H9 (cell line): ENCODE results near the gene XXYLT1. TPM values are rescaled to one million over a fixed set of nuclear protein-coding genes. Genes with fewer than 3 reads are reported as not detected.

Source experiments
- DNase-seq: peaks from one replicate; pipeline ENCODE4 v3.0.0-alpha.2; 2017
- H2AFZ ChIP-seq: one replicate; pipeline ENCODE4 v1.6.1; 2013; ENCODE audit warnings: mild to moderate bottlenecking, low read length, control low read depth, moderate library complexity
- H2AK5ac ChIP-seq: 2 replicates; pipeline ENCODE4 v1.6.1; 2013; ENCODE audit warnings: low read length, control low read depth, mixed read lengths; ENCODE audit not compliant: insufficient read length
- H2BK120ac ChIP-seq: one replicate; pipeline ENCODE4 v1.6.1; 2013; ENCODE audit warnings: low read depth, mild to moderate bottlenecking, low read length, control low read depth, inconsistent platforms; ENCODE audit not compliant: poor library complexity, severe bottlenecking
- H2BK12ac ChIP-seq: 2 replicates; pipeline ENCODE4 v1.6.1; 2013; ENCODE audit warnings: low read length, control low read depth, mixed read lengths, low read depth; ENCODE audit not compliant: insufficient read length
- H2BK15ac ChIP-seq: 2 replicates; pipeline ENCODE4 v1.6.1; 2013; ENCODE audit warnings: low read depth, low read length, control low read depth
- H2BK20ac ChIP-seq: one replicate; pipeline ENCODE4 v1.6.1; 2013; ENCODE audit warnings: low read depth, mild to moderate bottlenecking, low read length, control low read depth, inconsistent platforms; ENCODE audit not compliant: poor library complexity, severe bottlenecking
- H2BK5ac ChIP-seq: 2 replicates; pipeline ENCODE4 v1.6.1; 2013; ENCODE audit warnings: low read length, control low read depth, mixed read lengths; ENCODE audit not compliant: insufficient read length
- H3K14ac ChIP-seq: 2 replicates; pipeline ENCODE4 v1.6.1; 2013; ENCODE audit warnings: low read length, control low read depth; ENCODE audit not compliant: insufficient read depth
- H3K18ac ChIP-seq: 2 replicates; pipeline ENCODE4 v1.6.1; 2013; ENCODE audit warnings: low read depth, mild to moderate bottlenecking, mixed read lengths, low read length, control low read depth; ENCODE audit not compliant: insufficient read length
- H3K23ac ChIP-seq: 2 replicates; pipeline ENCODE4 v1.6.1; 2013; ENCODE audit warnings: low read length, control low read depth, mixed read lengths, low read depth; ENCODE audit not compliant: insufficient read length
- H3K23me2 ChIP-seq: 2 replicates; pipeline ENCODE4 v1.6.1; 2013; ENCODE audit warnings: low read depth, mild to moderate bottlenecking, mixed read lengths, low read length, control low read depth; ENCODE audit not compliant: insufficient read length, poor library complexity, severe bottlenecking
- H3K27ac ChIP-seq: 2 replicates; pipeline ENCODE4 v1.5.1; 2013; ENCODE audit warnings: low read length, control low read depth, mixed read lengths, low read depth; ENCODE audit not compliant: insufficient read length
- H3K27me3 ChIP-seq: 2 replicates; pipeline ENCODE4 v1.6.1; 2013; ENCODE audit warnings: low read length, control low read depth, inconsistent platforms; ENCODE audit not compliant: insufficient read depth
- H3K4ac ChIP-seq: 2 replicates; pipeline ENCODE4 v1.6.1; 2013; ENCODE audit warnings: low read depth, mild to moderate bottlenecking, control low read depth, inconsistent platforms, low read length, moderate library complexity
- H3K4me1 ChIP-seq: 2 replicates; pipeline ENCODE4 v1.6.1; 2013; ENCODE audit warnings: low read length, control low read depth, inconsistent platforms; ENCODE audit not compliant: insufficient read depth
- H3K4me2 ChIP-seq: 2 replicates; pipeline ENCODE4 v1.6.1; 2013; ENCODE audit warnings: low read length, control low read depth, mixed read lengths; ENCODE audit not compliant: insufficient read length, insufficient read depth
- H3K56ac ChIP-seq: 2 replicates; pipeline ENCODE4 v1.6.1; 2013; ENCODE audit warnings: low read depth, mild to moderate bottlenecking, mixed read lengths, low read length, control low read depth; ENCODE audit not compliant: insufficient read length
- H3K79me1 ChIP-seq: 2 replicates; pipeline ENCODE4 v1.6.1; 2013; ENCODE audit warnings: low read depth, mild to moderate bottlenecking, moderate library complexity, low read length, control low read depth, inconsistent platforms; ENCODE audit not compliant: insufficient read depth, poor library complexity, severe bottlenecking
- H3K79me2 ChIP-seq: 2 replicates; pipeline ENCODE4 v1.6.1; 2013; ENCODE audit warnings: low read length, control low read depth, inconsistent platforms; ENCODE audit not compliant: insufficient read depth
- H3K9ac ChIP-seq: 2 replicates; pipeline ENCODE4 v1.6.1; 2013; ENCODE audit warnings: low read length, control low read depth, mixed read lengths; ENCODE audit not compliant: insufficient read length; ENCODE audit errors: extremely low read depth
- H3K9me3 ChIP-seq: one replicate; pipeline ENCODE4 v1.6.1; 2013; ENCODE audit warnings: low read depth, low read length, inconsistent platforms; ENCODE audit not compliant: control insufficient read depth
- H3T11ph ChIP-seq: one replicate; pipeline ENCODE4 v1.6.1; 2013; ENCODE audit warnings: mild to moderate bottlenecking, low read length, control low read depth, inconsistent platforms
- H4K20me1 ChIP-seq: one replicate; pipeline ENCODE4 v1.6.1; 2013; ENCODE audit not compliant: control insufficient read depth, insufficient read length, insufficient read depth
- H4K5ac ChIP-seq: 2 replicates; pipeline ENCODE4 v1.6.1; 2013; ENCODE audit warnings: low read depth, mild to moderate bottlenecking, mixed read lengths, low read length, control low read depth; ENCODE audit not compliant: insufficient read length
- H4K8ac ChIP-seq: replicated peaks from 2 replicates; pipeline ENCODE4 v1.6.1; 2013; ENCODE audit warnings: low read length, control low read depth, mixed read lengths, low read depth; ENCODE audit not compliant: insufficient read length
- H4K91ac ChIP-seq: 2 replicates; pipeline ENCODE4 v1.6.1; 2013; ENCODE audit warnings: low read depth, mild to moderate bottlenecking, moderate library complexity, mixed read lengths, low read length, control low read depth; ENCODE audit not compliant: insufficient read length
- H3K27ac Mint-ChIP-seq, 3 experiments: 2 replicates in 2 of 3; 3 replicates in 1 of 3; pipeline ENCODE4 v1.8.0; 2020 to 2021; ENCODE audit warnings: mixed read lengths in 3 of 3, mild to moderate bottlenecking in 1 of 3, moderate library complexity in 1 of 3
- H3K27me3 Mint-ChIP-seq: 2 replicates; pipeline ENCODE4 v1.8.0; 2021; ENCODE audit warnings: low read depth, mild to moderate bottlenecking, moderate library complexity, mixed read lengths
- H3K36me3 Mint-ChIP-seq, 3 experiments: 2 replicates in 2 of 3; 3 replicates in 1 of 3; pipeline ENCODE4 v1.8.0; 2020 to 2021; ENCODE audit warnings: low read depth in 3 of 3, mixed read lengths in 3 of 3; ENCODE audit not compliant: insufficient read depth in 1 of 3
- H3K4me1 Mint-ChIP-seq, 2 experiments: 2 replicates each; pipeline ENCODE4 v1.8.0; 2020; ENCODE audit warnings: mixed read lengths in 2 of 2
- H3K4me3 Mint-ChIP-seq, 2 experiments: 2 replicates in 1 of 2; 3 replicates in 1 of 2; pipeline ENCODE4 v1.8.0; 2020 to 2021; ENCODE audit warnings: mild to moderate bottlenecking in 2 of 2, mixed read lengths in 2 of 2, moderate library complexity in 1 of 2
- H3K9me3 Mint-ChIP-seq, 2 experiments: 2 replicates in 1 of 2; 3 replicates in 1 of 2; pipeline ENCODE4 v1.8.0; 2020; ENCODE audit warnings: mild to moderate bottlenecking in 2 of 2, mixed read lengths in 2 of 2, moderate library complexity in 1 of 2
- CTCF ChIP-seq: fragments of 200-600 bp; sonication (generic); conservative IDR thresholded peaks from 3 replicates; pipeline ENCODE4 v1.8.0; 2021; ENCODE audit warnings: antibody characterized with exemption, mild to moderate bottlenecking
- WGBS: extraction: QIAGEN DNeasy Blood & Tissue Kit; methylation state at CpG from one replicate; pipeline ENCODE4 v1.1.7; 2013; ENCODE audit warnings: missing lambda C conversion rate, low lambda C conversion rate, mixed read lengths; ENCODE audit not compliant: insufficient read length; ENCODE audit errors: extremely low coverage; 5-methylcytosine and 5-hydroxymethylcytosine counted together
- total RNA-seq: library from RNA; stranded (reverse); gene quantifications from 2 replicates; pipeline ENCODE4 v1.2.1, GENCODE V29; 2021

XXYLT1 gene
- total RNA-seq, 1 experiment from 2014 or later, result 22.7 TPM

GRCh38 chr3:195226445-195226844, 44.5 kb downstream of the XXYLT1 start:
- no peak for TF ChIP-seq CTCF
- Histone ChIP-seq H4K8ac (no peak overlapping the region), H2AFZ (no peak overlapping the region), H3K79me1 (no peaks in the 10 kb centered on the region), H4K5ac (no peak overlapping the region), H4K91ac (no peak overlapping the region), H4K20me1 (no peaks in the 10 kb centered on the region), H2BK5ac (no peak overlapping the region), H3K9ac (no peak overlapping the region), H2AK5ac (no peak overlapping the region), H3K9me3 (no peaks in the 10 kb centered on the region), H3K4me1 (peaks cover 6% of the 10 kb centered on the region; the same call in 1 of the 2 replicates), H3K23me2 (peaks cover 2% of the 10 kb centered on the region), H3K23ac (no peak overlapping the region), H2BK12ac (no peak overlapping the region), H3K14ac (no peak overlapping the region), H2BK20ac (no peak overlapping the region), H3K18ac (no peak overlapping the region), H2BK15ac (no peak overlapping the region), H3K4ac (no peak overlapping the region), H2BK120ac (no peak overlapping the region), H3K79me2 (no peaks in the 10 kb centered on the region; the same call in 1 of the 2 replicates), H3K27ac (no peak overlapping the region), H3K27me3 (no peaks in the 10 kb centered on the region), H3K56ac (no peak overlapping the region), H3T11ph (no peak overlapping the region), H3K4me2 (no peak overlapping the region)
- WGBS, result no CpG with 5 or more reads among the region's 7 CpGs
- Mint-ChIP-seq H3K4me1 (peaks cover 21 to 25% of the 10 kb centered on the region in 2 experiments), H3K27ac (peak overlapping the region in 1 of 3 experiments; percentile 66; a peak in 1 of 7 replicates), H3K9me3 (no peaks in the 10 kb centered on the region), H3K36me3 (peaks cover 12 to 17% (median 16%) of the 10 kb centered on the region in 3 experiments; a peak in 6 of 7 replicates), H3K4me3 (no peak overlapping the region), H3K27me3 (no peaks in the 10 kb centered on the region)
- no peak for DNase-seq
